K562 (cell line): ENCODE measurements around the gene SPATC1L. TPM values are rescaled to one million over a fixed set of nuclear protein-coding genes. Genes with fewer than 3 reads are reported as not detected.

ENCODE experiments used
- ARNT ChIP-seq, 2 experiments: fragments of 450-650 bp; IDR thresholded peaks; 2 replicates each; pipeline ENCODE4 v1.6.1; 2016; ENCODE audit warnings: mild to moderate bottlenecking in 1 of 2
- CBX2 ChIP-seq: fragments of 200-600 bp; sonication (generic); IDR thresholded peaks from one replicate; pipeline ENCODE4 v1.6.1; 2012; ENCODE audit warnings: mild to moderate bottlenecking, low read length, inconsistent platforms; ENCODE audit not compliant: insufficient read depth, poor library complexity, severe bottlenecking
- DACH1 ChIP-seq: fragments of 450-650 bp; IDR thresholded peaks from 2 replicates; pipeline ENCODE4 v1.6.1; 2018; ENCODE audit not compliant: partially characterized antibody
- DIDO1 ChIP-seq: fragments of 450-650 bp; IDR thresholded peaks from 2 replicates; pipeline ENCODE4 v1.6.1; 2016; ENCODE audit warnings: low read depth, missing biosample characterization, missing genetic modification characterization
- E2F3 ChIP-seq: fragments of 250-450 bp; sonication (Bioruptor Pico); IDR thresholded peaks from 2 replicates; pipeline ENCODE4 v1.4.0; 2020; ENCODE audit warnings: mild to moderate bottlenecking
- HCFC1 ChIP-seq: IDR thresholded peaks from 2 replicates; pipeline ENCODE4 v1.6.1; 2012; ENCODE audit warnings: low read depth, low read length, improper control_type of control experiment
- IRF9 ChIP-seq: fragments of 450-650 bp; IDR thresholded peaks from 2 replicates; pipeline ENCODE4 v1.6.1; 2016; ENCODE audit warnings: missing biosample characterization, missing genetic modification characterization
- KLF13 ChIP-seq: fragments of 450-650 bp; IDR thresholded peaks from 2 replicates; pipeline ENCODE4 v1.6.1; 2016; ENCODE audit warnings: missing genetic modification characterization, low read depth, mild to moderate bottlenecking, missing compliant biosample characterization, moderate library complexity, borderline replicate concordance
- MECOM ChIP-seq: fragments of 250-450 bp; sonication (Bioruptor Pico); IDR thresholded peaks from 2 replicates; pipeline ENCODE4 v1.8.0; 2022; ENCODE audit warnings: inconsistent platforms
- MLX ChIP-seq, 2 experiments: fragments of 450-650 bp in 1 of 2; sonication (generic) in 1 of 2; formaldehyde crosslinking; conservative IDR thresholded peaks; 2 replicates each; pipeline versions ENCODE4 v1.4.0 to v1.8.1; 2020 to 2022; ENCODE audit warnings: mild to moderate bottlenecking in 1 of 2, missing genetic modification reagents in 1 of 2
- POU5F1 ChIP-seq: fragments of 150-350 bp; IDR thresholded peaks from 2 replicates; pipeline ENCODE4 v1.6.1; 2014; ENCODE audit warnings: borderline replicate concordance, low read length, low read depth, mild to moderate bottlenecking; ENCODE audit not compliant: partially characterized antibody
- RFX7 ChIP-seq: fragments of 250-450 bp; sonication (Bioruptor Pico); IDR thresholded peaks from 2 replicates; pipeline ENCODE4 v1.5.1; 2021; ENCODE audit warnings: mild to moderate bottlenecking
- RUNX1 ChIP-seq: sonication (generic); IDR thresholded peaks from 2 replicates; pipeline ENCODE4 v1.6.1; 2016; ENCODE audit warnings: antibody characterized with exemption, low read depth
- SETDB1 ChIP-seq: IDR thresholded peaks from one replicate; pipeline ENCODE4 v1.6.1; 2012; ENCODE audit warnings: low read length, control low read depth, inconsistent platforms
- SPI1 ChIP-seq: IDR thresholded peaks from 2 replicates; pipeline ENCODE4 v1.6.1; 2011; ENCODE audit warnings: low read depth, low read length, control low read depth, borderline replicate concordance
- TEAD1 ChIP-seq, 2 experiments: fragments of 450-650 bp in 1 of 2; sonication (generic) in 1 of 2; formaldehyde crosslinking; IDR thresholded peaks; 2 replicates each; pipeline versions ENCODE4 v1.4.0 to v1.8.0; 2020 to 2022; ENCODE audit warnings: mild to moderate bottlenecking in 2 of 2, missing genetic modification reagents in 1 of 2
- ZNF197 ChIP-seq: fragments of 200-800 bp; sonication (Bioruptor generic); IDR thresholded peaks from 2 replicates; pipeline ENCODE4 v1.6.1; 2016; ENCODE audit warnings: low read depth, missing genetic modification characterization, missing compliant biosample characterization
- ZNF274 ChIP-seq: IDR thresholded peaks from 2 replicates; pipeline ENCODE4 v1.6.1; 2011; ENCODE audit warnings: low read depth, mild to moderate bottlenecking, low read length, moderate library complexity, borderline replicate concordance
- ZNF282 ChIP-seq: sonication (generic); formaldehyde crosslinking; IDR thresholded peaks from 2 replicates; pipeline ENCODE4 v1.8.1; 2023; ENCODE audit warnings: missing genetic modification reagents
- ZNF311 ChIP-seq: fragments of 250-450 bp; sonication (Bioruptor Pico); IDR thresholded peaks from 2 replicates; pipeline ENCODE4 v1.4.0; 2020; ENCODE audit warnings: mild to moderate bottlenecking, moderate library complexity
- ZNF586 ChIP-seq: fragments of 450-650 bp; formaldehyde crosslinking; conservative IDR thresholded peaks from 2 replicates; pipeline ENCODE4 v1.4.0; 2020; ENCODE audit warnings: mild to moderate bottlenecking, moderate library complexity
- polyA plus RNA-seq, 8 experiments: library from polyadenylated mRNA; depleted of rRNA in 4 of 8; stranded (reverse) in 5 of 8; unstranded in 3 of 8; fragments of >200 nt; fragmentation: Nextera tagmentation in 2 of 8; fragmentation: Illumina TruSeq in 1 of 8; extraction: Ambion mirVana in 2 of 8; extraction: Trizol in 1 of 8; gene quantifications; 2 replicates each; pipeline versions ENCODE4 v1.2.1 to v1.2.3, GENCODE V29; 2011 to 2014; ENCODE audit warnings: inconsistent platforms in 1 of 8, missing spikeins in 1 of 8
- total RNA-seq, 7 experiments: library from RNA; depleted of rRNA in 6 of 7; stranded (reverse); fragments of >200 nt in 6 of 7; fragmentation: Illumina TruSeq in 2 of 7; extraction: Trizol in 2 of 7; gene quantifications; 2 replicates each; pipeline versions ENCODE4 v1.2.1 to v1.2.3, GENCODE V29; 2011 to 2021; ENCODE audit warnings: low replicate concordance in 1 of 7
- TF ChIP-seq, protein P1 (sequence below): sonication (generic); formaldehyde crosslinking; IDR thresholded peaks from 2 replicates; pipeline ENCODE4 v1.8.0; 2022; ENCODE audit warnings: mild to moderate bottlenecking, missing genetic modification reagents
- TF ChIP-seq, protein P2 (sequence below): IDR thresholded peaks from 3 replicates; pipeline ENCODE4 v1.6.1; 2011; ENCODE audit warnings: borderline replicate concordance, mild to moderate bottlenecking; ENCODE audit not compliant: insufficient read length, insufficient read depth

The SPATC1L gene
- total and polyA plus RNA-seq, 9 of the 15 experiments (the other 6 are each of a cell fraction or from before 2014, with no cell fraction given), result 0.14 to 121 (median 34.0) TPM; not detected in 1

DNA sequence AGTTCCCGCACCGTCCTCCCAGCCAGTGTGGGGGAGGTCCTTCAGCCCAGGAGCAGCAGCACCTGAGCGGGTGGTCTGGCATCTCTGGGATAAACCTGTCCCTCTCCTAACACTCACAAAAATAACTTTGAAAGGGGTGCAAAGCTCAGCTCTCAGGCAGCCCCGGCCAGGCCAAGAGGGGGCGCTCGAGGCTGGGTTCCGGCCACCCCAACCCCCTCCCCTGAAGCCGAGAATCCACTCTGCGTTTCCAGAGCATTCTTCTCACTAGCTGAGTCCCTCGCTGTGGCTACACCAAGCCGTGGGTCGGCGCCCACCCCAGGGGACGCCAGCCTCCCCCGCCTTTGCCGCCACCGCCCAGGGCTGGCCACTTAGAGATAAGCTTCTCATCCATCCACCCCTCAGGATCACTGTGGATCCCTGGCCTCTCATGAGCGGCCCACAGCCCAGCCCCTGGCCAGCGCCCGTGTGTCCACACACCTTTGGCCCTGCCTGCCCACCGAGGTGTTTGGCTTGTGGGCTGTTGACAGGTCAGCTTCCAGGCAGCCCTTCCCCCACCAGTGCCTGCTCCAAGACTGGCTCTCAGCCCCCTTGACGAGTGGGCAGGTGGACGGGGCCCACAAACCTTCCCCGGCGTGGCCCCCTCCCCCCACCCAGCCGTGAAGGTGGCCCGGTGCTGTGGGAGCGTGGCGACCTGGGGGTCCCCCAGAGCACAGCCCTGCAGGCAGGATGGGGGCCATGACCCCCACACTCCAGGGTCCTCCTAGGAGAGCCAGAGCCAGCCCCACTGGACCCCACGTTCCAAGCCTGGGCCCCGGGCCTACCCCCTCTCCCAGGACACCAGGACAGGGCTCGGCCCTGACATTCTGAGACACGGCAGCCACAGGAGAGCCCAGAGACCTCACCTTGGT is 30.8 kb downstream of the SPATC1L start (continued):
- TF ChIP-seq MLX (CRISPR knock-in tag; conservative IDR thresholded peaks at IDR 0.05) (no peak), RUNX1 (no peak), DIDO1 (tag) (no peak), CBX2 (no peak), ZNF282 (CRISPR knock-in tag) (no peak), MECOM (no peak), ZNF197 (CRISPR knock-in tag) (no peak), SPI1 (no peak), IRF9 (tag) (no peak), DACH1 (no peak), ZNF274 (no peak), ZNF311 (CRISPR knock-in tag) (no peak), KLF13 (tag) (no peak), TEAD1 (CRISPR knock-in tag; IDR thresholded peaks at IDR 0.05) (no peak), E2F3 (CRISPR knock-in tag) (no peak), HCFC1 (peak; percentile 31), RFX7 (no peak), ARNT (IDR thresholded peaks at IDR 0.05) (no peak), POU5F1 (no peak), SETDB1 (no peak), ZNF586 (CRISPR knock-in tag) (no peak)
- TF ChIP-seq, protein P1, sequence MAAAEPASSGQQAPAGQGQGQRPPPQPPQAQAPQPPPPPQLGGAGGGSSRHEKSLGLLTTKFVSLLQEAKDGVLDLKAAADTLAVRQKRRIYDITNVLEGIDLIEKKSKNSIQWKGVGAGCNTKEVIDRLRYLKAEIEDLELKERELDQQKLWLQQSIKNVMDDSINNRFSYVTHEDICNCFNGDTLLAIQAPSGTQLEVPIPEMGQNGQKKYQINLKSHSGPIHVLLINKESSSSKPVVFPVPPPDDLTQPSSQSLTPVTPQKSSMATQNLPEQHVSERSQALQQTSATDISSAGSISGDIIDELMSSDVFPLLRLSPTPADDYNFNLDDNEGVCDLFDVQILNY, result no peak
- TF ChIP-seq, protein P2, sequence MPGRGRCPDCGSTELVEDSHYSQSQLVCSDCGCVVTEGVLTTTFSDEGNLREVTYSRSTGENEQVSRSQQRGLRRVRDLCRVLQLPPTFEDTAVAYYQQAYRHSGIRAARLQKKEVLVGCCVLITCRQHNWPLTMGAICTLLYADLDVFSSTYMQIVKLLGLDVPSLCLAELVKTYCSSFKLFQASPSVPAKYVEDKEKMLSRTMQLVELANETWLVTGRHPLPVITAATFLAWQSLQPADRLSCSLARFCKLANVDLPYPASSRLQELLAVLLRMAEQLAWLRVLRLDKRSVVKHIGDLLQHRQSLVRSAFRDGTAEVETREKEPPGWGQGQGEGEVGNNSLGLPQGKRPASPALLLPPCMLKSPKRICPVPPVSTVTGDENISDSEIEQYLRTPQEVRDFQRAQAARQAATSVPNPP, result no peak
